Regular cardiac myocyte (primary cell): ENCODE results near the gene BCORL1. TPM values are rescaled to one million over a fixed set of nuclear protein-coding genes. Genes with fewer than 3 reads are reported as not detected.

Experiments used
- total RNA-seq: library from RNA; depleted of rRNA; stranded (reverse); fragments of >200 nt; gene quantifications from 2 replicates; pipeline ENCODE4 v1.2.3, GENCODE V29; 2014

The BCORL1 gene
- total RNA-seq: 1.3 and 1.4 TPM in 2 replicates

GRCh38 chrX:129982300-129983251, at the start of gene BCORL1:
Gene BCORL1 (plus strand): TSS chrX:129982635. CDS start chrX:130005232, 22,597 bp downstream.

Other genes starting within 250 kb of the BCORL1 start
- under 0.01 TPM in 1 of 2 replicates, not detected in the other for gene XPNPEP2, start 243.7 kb upstream of the BCORL1 start, total RNA-seq
- not detected in 2 replicates for gene SASH3, start 202.7 kb upstream of the BCORL1 start, total RNA-seq
- gene ZDHHC9, start 138.7 kb upstream of the BCORL1 start, total RNA-seq: 14.2 and 22.6 TPM in 2 replicates
- gene UTP14A, start 76.5 kb upstream of the BCORL1 start, total RNA-seq: 15.8 and 27.0 TPM in 2 replicates
- gene ELF4, start 127.9 kb downstream of the BCORL1 start, total RNA-seq: 5.4 and 7.9 TPM in 2 replicates
- 14.9 and 28.0 TPM in 2 replicates for gene AIFM1, start 183.2 kb downstream of the BCORL1 start, total RNA-seq
- 1.2 and 15.2 TPM in 2 replicates for gene RAB33A, start 189.3 kb downstream of the BCORL1 start, total RNA-seq